ENCODE measurements around the gene HDAC9. TPM values are rescaled to one million over a fixed set of nuclear protein-coding genes. Genes with fewer than 3 reads are reported as not detected.

The HDAC9 gene
- total and polyA plus RNA-seq, 11 donors: 4.8 to 62.9 (median 30.6) TPM

DNA sequence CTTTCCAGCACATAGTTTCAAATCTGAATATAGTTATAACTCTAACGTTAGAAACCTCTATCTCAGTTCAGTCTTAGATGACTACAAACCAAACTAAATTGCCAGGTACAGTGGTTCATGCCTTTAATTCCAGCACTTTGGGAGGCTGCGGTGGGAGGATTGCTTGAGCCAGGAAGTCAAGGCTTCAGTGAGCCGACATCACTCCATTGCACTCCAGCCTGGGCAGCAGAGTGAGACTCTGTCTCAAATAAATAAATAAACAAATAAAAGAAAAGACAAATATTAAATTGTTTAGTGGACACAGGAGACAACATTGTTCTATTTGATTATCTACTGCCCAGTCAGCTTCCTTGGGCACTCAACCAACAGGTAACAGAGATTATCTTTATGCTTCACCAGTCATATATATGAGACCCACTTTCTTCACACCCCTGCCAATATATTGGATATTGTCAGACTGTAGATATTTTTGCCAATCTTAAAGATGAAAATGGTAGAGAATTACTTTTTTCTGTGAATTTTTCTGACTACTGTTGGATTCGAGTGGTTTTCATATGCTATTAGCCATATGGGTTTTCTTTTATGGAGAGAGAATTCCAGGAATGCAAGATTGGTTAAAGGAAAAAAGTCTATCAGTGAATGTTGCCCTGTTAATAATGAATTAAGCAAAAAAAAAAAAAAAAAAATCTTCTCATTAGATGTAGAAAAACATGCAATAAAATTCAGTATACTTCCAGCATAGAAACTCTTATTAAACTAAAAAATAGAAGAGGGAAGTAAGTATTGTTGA lies 16.0 kb downstream of the HDAC9 start:
- ATAC-seq: no peak
- Histone ChIP-seq H3K36me3 (no peaks in the 10 kb centered on the region), H3K4me3 (no peak overlapping the region), H3K4me1 (peaks cover 0 to 33% (median 14%) of the 10 kb centered on the region in 12 donors), H3K27me3 (no peaks in the 10 kb centered on the region), H3K27ac (no peak overlapping the region), H3K9me3 (no peaks in the 10 kb centered on the region)
- no peak for TF ChIP-seq POLR2A (IDR thresholded peaks at IDR 0.05)
- TF ChIP-seq, protein P1, sequence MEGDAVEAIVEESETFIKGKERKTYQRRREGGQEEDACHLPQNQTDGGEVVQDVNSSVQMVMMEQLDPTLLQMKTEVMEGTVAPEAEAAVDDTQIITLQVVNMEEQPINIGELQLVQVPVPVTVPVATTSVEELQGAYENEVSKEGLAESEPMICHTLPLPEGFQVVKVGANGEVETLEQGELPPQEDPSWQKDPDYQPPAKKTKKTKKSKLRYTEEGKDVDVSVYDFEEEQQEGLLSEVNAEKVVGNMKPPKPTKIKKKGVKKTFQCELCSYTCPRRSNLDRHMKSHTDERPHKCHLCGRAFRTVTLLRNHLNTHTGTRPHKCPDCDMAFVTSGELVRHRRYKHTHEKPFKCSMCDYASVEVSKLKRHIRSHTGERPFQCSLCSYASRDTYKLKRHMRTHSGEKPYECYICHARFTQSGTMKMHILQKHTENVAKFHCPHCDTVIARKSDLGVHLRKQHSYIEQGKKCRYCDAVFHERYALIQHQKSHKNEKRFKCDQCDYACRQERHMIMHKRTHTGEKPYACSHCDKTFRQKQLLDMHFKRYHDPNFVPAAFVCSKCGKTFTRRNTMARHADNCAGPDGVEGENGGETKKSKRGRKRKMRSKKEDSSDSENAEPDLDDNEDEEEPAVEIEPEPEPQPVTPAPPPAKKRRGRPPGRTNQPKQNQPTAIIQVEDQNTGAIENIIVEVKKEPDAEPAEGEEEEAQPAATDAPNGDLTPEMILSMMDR (IDR thresholded peaks at IDR 0.05): no peak
- WGBS, 4 donors: 79 to 84% (median 81%) methylated on average over 4 of the region's 4 CpGs
- no peak for DNase-seq
- intact Hi-C loops (cut with DNase I): no loop called here

DNA sequence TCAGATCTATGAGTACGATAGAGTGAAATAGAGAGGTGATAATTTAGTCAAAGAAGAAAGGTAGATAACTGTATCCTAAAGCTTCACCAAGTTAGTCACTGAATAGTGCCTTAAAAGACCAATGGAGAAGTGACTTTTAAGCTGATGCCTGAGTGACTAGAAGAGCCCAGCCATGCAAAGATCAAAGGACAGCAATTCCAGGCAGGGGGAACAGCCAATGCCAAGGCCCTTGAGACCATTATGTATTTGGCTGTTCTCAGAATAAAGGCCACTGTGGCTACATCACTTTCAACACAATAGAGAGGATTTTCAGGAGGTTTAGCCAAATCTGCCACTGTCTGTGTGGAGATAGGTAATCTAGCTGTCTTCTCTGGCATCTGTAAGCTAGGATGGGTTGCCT lies 17.8 kb downstream of the HDAC9 start:
- no peaks in the 10 kb centered on the region for H3K27me3 ChIP-seq
- DNase-seq (no peak), ATAC-seq (no peak)
- intact Hi-C loops (cut with DNase I): no loop called here
- no peaks in the 10 kb centered on the region for H3K9me3 ChIP-seq
- no peak overlapping the region for H3K27ac ChIP-seq
- H3K4me1 ChIP-seq: peaks cover 0 to 28% (median 14%) of the 10 kb centered on the region in 12 donors
- H3K4me3 ChIP-seq: no peak overlapping the region
- no peaks in the 10 kb centered on the region for H3K36me3 ChIP-seq
- 82 to 97% (median 94%) methylated on average over 1 of the region's 1 CpG for WGBS, 4 donors
- TF ChIP-seq, protein P1 (IDR thresholded peaks at IDR 0.05): no peak
- TF ChIP-seq POLR2A (IDR thresholded peaks at IDR 0.05): no peak

DNA sequence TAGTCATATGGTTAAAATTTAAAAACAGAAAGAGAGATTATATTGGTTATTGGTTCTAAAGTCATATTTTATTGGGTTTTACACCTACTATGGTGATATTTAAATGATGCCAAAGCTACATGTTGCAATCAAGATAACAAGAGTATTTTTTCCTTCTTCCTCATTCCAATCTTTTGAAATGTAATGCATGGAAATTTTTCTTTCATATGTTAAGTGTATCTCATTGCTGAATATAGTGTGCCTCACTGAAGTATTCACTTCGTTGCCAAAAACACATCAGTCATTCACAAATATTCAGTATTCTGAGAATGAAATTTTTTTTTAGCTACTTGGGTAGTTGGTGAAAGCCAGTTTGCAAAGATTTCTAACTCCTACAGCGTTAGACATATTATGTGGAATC lies 19.5 kb downstream of the HDAC9 start:
- Histone ChIP-seq H3K4me3 (no peak overlapping the region), H3K27ac (no peak overlapping the region), H3K27me3 (no peaks in the 10 kb centered on the region), H3K4me1 (peaks cover 0 to 16% (median 5%) of the 10 kb centered on the region in 12 donors), H3K36me3 (no peaks in the 10 kb centered on the region), H3K9me3 (no peaks in the 10 kb centered on the region)
- 52 to 66% (median 63%) methylated on average over 2 of the region's 2 CpGs for WGBS, 4 donors
- ATAC-seq (no peak), DNase-seq (no peak)
- no peak for TF ChIP-seq POLR2A (IDR thresholded peaks at IDR 0.05)
- TF ChIP-seq, protein P1 (IDR thresholded peaks at IDR 0.05): no peak
- intact Hi-C loops (cut with DNase I): no loop called here

DNA sequence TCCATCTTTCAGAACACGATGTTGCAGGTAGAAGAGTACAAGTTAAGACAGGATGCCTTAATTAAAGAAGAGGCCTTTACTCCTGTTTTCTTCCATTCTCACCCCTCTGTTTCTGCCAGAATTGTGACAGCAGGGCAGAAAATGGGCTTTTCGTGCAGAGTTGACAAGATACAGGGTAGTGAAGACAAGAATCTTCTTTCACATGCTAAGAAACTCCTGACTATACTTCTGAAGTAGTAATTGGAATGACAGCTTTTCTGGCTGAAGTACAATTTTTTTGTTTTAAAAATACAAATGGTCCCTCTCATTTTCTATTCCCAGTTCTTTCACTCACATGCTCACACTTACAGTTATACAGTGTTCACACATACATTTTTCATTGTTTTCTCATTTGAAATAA lies 22.1 kb downstream of the HDAC9 start:
- Histone ChIP-seq H3K27me3 (no peaks in the 10 kb centered on the region), H3K4me1 (peaks cover 0 to 26% (median 7%) of the 10 kb centered on the region in 12 donors), H3K36me3 (no peaks in the 10 kb centered on the region), H3K9me3 (no peaks in the 10 kb centered on the region), H3K4me3 (no peak overlapping the region), H3K27ac (no peak overlapping the region)
- DNase-seq (no peak), ATAC-seq (no peak)
- 59 to 69% (median 64%) methylated on average over 2 of the region's 2 CpGs for WGBS, 4 donors
- TF ChIP-seq, protein P1 (IDR thresholded peaks at IDR 0.05): no peak
- TF ChIP-seq POLR2A (IDR thresholded peaks at IDR 0.05): no peak
- intact Hi-C loops (cut with DNase I): no loop called here
